Activated T-cell treated with anti-CD3 and anti-CD28 coated beads for 4 hours (primary cell): ENCODE results near the gene OGFOD3.
A peak's percentile ranks its signal among the peaks of the same experiment; 100 is the strongest.
"Not testable (repeated sequence)": the region's sequence is repeated elsewhere in the genome, so short reads cannot be mapped to it uniquely, and the experiment has no call there.

Experiments used
- DNase-seq: peaks from one replicate; pipeline ENCODE4 v3.0.0-alpha.2; 2020

The OGFOD3 gene

DNA sequence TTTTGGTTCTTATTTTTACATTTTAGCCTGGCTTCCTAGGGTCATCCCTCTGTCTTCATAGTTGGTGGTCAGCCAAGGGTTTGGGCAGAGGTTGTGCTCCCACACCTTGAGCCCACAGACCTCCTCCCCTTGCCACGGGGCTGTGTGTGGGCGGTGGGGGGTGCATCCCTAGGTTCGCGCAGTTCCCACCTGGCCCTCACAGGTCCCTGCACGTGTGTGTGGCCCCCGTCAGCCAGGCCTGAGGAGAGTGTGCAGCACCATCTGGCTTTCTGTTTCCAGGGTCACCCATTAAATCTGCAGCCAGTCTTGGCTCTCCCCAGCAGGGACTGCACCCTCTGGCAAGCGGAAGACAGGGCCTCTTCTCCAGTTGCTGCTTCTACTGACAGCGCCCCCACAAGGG lies 13.6 kb upstream of the OGFOD3 start:
- DNase-seq: no peak

- DNase-seq: no peak
Observed at GRCh38 chr17:82429824-82430223, 11.4 kb upstream of the OGFOD3 start.

GRCh38 chr17:82428546-82428945 lies 10.2 kb upstream of the OGFOD3 start:
- DNase-seq: no peak

- DNase-seq: no peak
Observed at GRCh38 chr17:82424863-82425159, 6.4 kb upstream of the OGFOD3 start.

DNA sequence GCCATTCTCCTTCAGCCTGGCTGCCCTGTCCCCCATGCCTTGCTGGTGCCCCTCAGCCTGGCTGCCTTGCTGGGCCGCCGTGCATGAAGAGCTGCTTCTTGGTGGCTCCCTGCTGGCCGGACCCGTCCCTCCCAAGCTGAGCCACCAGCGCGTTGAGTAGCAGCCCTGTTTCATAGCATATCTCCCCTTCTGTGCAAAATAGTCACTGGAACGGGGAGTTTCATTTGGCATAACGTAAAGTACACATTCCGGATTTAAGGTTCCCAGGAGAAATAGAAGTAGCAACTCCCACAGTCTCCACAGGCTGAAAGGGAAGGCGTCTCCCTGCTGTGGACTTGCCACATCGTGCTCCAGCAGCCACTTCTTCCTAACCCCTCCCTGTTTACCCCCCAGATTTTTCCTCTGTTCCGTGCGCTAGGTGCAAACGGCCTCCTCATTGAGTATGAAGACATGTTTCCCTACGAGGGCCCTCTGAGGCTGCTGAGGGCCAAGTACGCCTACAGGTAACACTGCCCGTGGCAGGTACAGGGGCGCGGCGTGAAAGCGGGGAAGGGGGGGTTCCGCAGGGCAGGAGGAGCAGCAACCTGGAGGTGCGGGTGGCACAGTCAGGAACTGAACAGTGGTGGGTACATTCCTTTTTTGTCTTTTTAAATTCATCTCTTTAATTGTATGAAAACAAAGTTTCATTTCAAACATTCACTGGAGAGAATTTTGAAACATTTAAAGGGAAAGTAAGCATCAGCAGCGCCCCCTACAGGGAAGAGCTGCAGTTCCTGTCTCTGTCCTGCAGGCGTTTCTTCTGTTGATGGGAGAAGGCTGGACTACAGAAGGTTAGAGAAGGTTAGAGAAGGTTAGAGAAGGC lies 5.8 kb upstream of the OGFOD3 start:
- DNase-seq: peak; percentile 33

GRCh38 chr17:82419540-82419939 lies 1.2 kb upstream of the OGFOD3 start:
- no peak for DNase-seq

- no peak for DNase-seq
Observed at GRCh38 chr17:82416771-82417170, 1.6 kb downstream of the OGFOD3 start.

GRCh38 chr17:82416264-82416663 lies 2.1 kb downstream of the OGFOD3 start:
- no peak for DNase-seq

GRCh38 chr17:82415786-82416185 lies 2.6 kb downstream of the OGFOD3 start:
- no peak for DNase-seq

DNA sequence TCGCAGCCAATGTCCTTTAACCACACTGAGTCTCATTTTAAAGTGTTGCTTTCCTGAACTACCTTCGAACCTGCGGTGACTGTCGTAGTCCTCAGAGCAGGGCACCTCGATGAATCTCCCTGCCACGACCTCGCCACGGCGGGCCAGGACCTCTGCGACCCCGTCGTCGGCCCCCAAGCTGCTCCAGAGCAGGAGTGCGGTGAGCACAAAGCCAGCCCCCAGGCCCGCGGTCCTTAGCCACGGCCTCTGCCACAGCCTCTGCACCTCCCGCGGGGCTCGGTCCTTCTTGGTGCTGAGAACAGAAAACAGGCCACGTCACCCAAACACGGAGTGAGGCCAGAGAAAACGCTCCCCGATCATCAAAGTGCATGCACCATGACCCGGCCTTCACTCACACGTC lies 3.0 kb downstream of the OGFOD3 start:
- no peak for DNase-seq

- DNase-seq: peak; percentile 69
Observed at GRCh38 chr17:82414548-82415281, 3.7 kb downstream of the OGFOD3 start.

GRCh38 chr17:82412535-82413520 lies 5.6 kb downstream of the OGFOD3 start:
- no peak for DNase-seq

GRCh38 chr17:82412081-82412480 lies 6.3 kb downstream of the OGFOD3 start:
- DNase-seq: not testable (repeated sequence)

DNA sequence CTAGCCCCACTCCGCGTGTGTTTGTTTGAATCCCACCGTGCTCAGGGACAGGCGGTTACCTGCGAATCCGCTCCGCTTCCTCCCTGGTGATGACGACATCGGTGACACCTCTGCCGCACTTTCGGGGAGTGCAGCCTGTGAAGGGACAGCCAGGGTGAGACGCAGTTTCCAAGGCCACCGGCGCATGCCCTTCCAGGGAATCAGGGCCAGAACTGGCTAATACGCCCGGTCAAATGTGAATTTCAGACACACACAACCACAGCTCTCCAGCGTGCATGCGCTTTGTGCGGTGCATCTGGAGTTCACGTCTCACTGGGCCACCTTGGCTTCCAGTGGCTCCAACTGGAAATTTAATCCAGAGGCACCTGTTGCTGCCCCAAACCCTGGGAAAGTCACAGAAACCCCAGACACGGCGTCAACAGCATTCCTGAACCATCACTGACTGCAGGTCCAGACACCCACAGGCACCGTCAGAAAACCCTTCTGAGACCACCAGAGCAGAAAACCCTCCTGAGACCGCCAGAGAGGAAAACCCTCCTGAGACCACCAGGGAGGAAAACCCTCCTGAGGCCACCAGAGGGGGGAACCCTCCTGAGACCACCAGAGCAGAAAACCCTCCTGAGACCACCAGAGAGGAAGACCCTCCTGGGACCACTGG lies 6.9 kb downstream of the OGFOD3 start:
- no peak for DNase-seq

- DNase-seq: no peak
Observed at GRCh38 chr17:82410014-82410716, 8.2 kb downstream of the OGFOD3 start.

- no peak for DNase-seq
Observed at GRCh38 chr17:82408938-82409318, 9.5 kb downstream of the OGFOD3 start.

GRCh38 chr17:82408288-82408937 lies 10.0 kb downstream of the OGFOD3 start:
- DNase-seq: no peak

DNA sequence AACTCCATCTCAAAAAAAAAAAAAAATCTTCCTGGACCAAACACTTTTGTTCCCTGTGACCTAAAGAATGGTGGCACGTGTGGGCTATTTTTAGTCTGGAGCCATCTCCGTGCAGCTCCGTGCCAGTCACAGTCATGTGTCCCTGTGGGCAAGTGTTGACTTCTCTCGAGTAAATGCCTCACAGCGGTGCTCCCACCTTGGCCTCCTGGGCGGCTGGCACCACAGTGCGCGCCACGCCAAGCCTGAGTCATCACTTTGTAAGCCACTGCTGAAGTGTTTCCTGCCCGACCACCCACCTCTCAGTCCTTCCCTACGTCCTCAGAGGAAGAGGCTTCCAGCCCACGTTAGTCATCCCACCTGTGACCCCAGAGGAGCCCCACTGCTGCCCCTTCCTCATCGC lies 11.1 kb downstream of the OGFOD3 start:
- no peak for DNase-seq

GRCh38 chr17:82406131-82406671 lies 12.2 kb downstream of the OGFOD3 start:
- no peak for DNase-seq

DNA sequence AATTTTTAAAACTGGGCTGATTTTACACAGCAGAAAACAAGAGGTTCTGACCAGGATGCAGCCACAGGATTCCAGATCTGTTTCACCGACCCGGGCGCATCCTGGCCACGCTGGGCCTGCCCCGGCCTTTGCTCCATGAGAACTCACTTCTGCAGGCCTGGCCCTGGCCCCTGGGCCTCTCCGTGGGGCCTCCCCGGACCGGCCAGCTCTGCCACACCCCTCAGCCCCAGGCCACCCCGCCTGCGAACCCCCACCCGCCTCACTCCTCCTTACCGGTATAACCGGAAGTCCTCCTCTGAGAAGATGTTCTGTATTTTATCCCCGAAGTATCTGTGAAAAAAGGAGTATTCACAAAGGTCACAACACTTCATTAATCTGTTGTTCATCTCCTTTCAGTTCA lies 13.3 kb downstream of the OGFOD3 start:
- no peak for DNase-seq
